ENCODE measurements around the gene NEDD4. TPM values are rescaled to one million over a fixed set of nuclear protein-coding genes. Genes with fewer than 3 reads are reported as not detected.
"Not testable (repeated sequence)": the region's sequence is repeated elsewhere in the genome, so short reads cannot be mapped to it uniquely, and the experiment has no call there.

Gene NEDD4
- total RNA-seq, 2 donors from 2014 or later: 10.4 to 16.5 TPM

DNA sequence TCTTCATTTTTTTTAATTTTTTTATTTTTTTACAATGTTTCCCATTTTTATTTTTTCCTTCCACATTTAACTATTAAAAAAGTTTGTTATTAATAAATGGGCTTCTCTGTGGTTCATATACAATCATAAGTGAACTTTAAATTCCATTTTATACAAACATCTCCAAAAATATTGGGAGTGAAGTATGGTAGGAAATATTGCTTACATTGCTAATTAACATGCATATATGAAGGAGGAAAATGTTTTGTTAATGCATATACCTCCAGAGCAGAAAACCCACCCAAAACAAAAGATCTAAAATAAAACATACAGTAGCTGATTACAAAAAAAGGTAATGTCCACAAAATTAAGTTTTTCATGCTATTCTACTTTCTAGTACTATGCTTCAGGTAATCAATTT is 9.9 kb upstream of the NEDD4 start:
- not testable (repeated sequence) for H3K9me3 ChIP-seq (ENCODE audit: control insufficient read depth, low read length); H3K36me3 Mint-ChIP-seq (ENCODE audit: low read depth); H3K9ac ChIP-seq (ENCODE audit: extremely low read depth, low read length, poor library complexity, severe bottlenecking); H3K27ac Mint-ChIP-seq; H3K4me3 ChIP-seq (ENCODE audit: low read length); H3K4me1 Mint-ChIP-seq; H3K27ac ChIP-seq (ENCODE audit: low read depth, low read length); H3K36me3 ChIP-seq (ENCODE audit: control insufficient read depth, insufficient read depth, low read length); DNase-seq; H3K4me3 Mint-ChIP-seq; H3K4me1 ChIP-seq (ENCODE audit: control insufficient read depth, insufficient read depth, low read length); H3K9me3 Mint-ChIP-seq
- H3K27me3 Mint-ChIP-seq (ENCODE audit: insufficient read depth): peaks cover 35% of the 10 kb centered on the region
- peaks cover 27% of the 10 kb centered on the region for H3K27me3 ChIP-seq (ENCODE audit: control insufficient read depth, insufficient read depth, low read length, poor library complexity, severe bottlenecking)

DNA sequence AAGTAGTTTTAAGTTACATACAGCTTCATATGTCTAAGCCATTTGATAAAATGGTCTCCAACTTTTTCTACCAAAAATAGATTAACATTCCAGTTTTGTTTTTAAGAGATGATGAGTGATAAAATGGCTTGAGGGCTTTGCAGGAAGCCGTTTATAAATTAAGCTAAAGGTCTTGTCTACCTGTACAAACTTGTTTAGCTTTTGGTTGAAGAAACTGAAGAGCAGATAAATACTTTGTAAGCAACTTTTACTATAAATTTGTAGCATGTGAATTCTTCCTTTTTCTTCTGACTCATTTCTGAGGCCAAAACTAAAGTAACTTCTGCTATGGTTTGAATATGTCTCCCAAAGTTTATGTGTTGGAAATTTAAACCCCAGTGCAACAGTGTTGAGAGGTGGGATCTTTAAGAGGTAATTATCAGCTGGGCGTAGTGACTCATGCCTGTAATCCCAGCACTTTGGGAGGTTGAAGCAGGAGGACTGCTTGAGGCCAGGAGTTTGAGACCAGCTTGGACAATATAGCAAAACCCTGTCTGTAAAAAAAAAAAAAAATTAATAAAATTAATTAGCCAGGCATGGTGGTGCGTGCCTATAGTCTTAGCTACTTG is 8.2 kb upstream of the NEDD4 start:
- no peaks in the 10 kb centered on the region for H3K4me1 ChIP-seq (ENCODE audit: control insufficient read depth, insufficient read depth, low read length)
- no peaks in the 10 kb centered on the region for H3K36me3 ChIP-seq (ENCODE audit: control insufficient read depth, insufficient read depth, low read length)
- peaks cover 30% of the 10 kb centered on the region for H3K27me3 Mint-ChIP-seq (ENCODE audit: insufficient read depth)
- H3K36me3 Mint-ChIP-seq (ENCODE audit: low read depth): no peaks in the 10 kb centered on the region
- WGBS, 2 experiments (ENCODE audit: insufficient coverage in 1 of 2, insufficient read length in 1 of 2): 83 to 90% methylated on average over 2 to 3 of the region's 3 CpGs
- TF ChIP-seq, protein P1, sequence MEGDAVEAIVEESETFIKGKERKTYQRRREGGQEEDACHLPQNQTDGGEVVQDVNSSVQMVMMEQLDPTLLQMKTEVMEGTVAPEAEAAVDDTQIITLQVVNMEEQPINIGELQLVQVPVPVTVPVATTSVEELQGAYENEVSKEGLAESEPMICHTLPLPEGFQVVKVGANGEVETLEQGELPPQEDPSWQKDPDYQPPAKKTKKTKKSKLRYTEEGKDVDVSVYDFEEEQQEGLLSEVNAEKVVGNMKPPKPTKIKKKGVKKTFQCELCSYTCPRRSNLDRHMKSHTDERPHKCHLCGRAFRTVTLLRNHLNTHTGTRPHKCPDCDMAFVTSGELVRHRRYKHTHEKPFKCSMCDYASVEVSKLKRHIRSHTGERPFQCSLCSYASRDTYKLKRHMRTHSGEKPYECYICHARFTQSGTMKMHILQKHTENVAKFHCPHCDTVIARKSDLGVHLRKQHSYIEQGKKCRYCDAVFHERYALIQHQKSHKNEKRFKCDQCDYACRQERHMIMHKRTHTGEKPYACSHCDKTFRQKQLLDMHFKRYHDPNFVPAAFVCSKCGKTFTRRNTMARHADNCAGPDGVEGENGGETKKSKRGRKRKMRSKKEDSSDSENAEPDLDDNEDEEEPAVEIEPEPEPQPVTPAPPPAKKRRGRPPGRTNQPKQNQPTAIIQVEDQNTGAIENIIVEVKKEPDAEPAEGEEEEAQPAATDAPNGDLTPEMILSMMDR (conservative IDR thresholded peaks at IDR 0.05): no peak
- peaks cover 22% of the 10 kb centered on the region for H3K27me3 ChIP-seq (ENCODE audit: control insufficient read depth, insufficient read depth, low read length, poor library complexity, severe bottlenecking)
- no peaks in the 10 kb centered on the region for H3K9me3 Mint-ChIP-seq
- H3K9ac ChIP-seq (ENCODE audit: extremely low read depth, low read length, poor library complexity, severe bottlenecking): no peak overlapping the region
- no peak overlapping the region for H3K27ac ChIP-seq (ENCODE audit: low read depth, low read length)
- H3K9me3 ChIP-seq (ENCODE audit: control insufficient read depth, low read length): no peaks in the 10 kb centered on the region
- DNase-seq: no peak
- H3K4me1 Mint-ChIP-seq: no peaks in the 10 kb centered on the region
- H3K4me3 Mint-ChIP-seq: no peak overlapping the region
- H3K4me3 ChIP-seq (ENCODE audit: low read length): no peak overlapping the region
- no peak overlapping the region for H3K27ac Mint-ChIP-seq

DNA sequence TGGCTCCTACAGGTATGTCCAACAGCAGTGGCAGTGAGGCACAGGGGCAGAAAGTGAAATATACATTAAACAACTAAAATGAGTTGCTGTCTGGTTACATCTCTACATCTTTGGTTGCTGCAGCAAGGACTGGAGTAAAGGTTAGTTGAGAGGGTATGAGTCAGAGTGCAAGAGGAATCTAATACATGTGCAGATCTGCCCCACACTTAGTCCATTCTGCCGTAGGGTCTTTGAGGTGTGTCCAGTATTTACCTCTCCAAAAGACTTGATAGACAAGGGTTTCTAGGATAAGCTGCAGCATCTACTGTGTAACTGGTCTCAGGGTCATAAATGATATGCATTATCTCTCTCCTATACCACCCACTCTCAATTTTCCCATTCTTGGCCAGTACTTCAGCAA is 6.2 kb upstream of the NEDD4 start:
- TF ChIP-seq, protein P1 (conservative IDR thresholded peaks at IDR 0.05): no peak
- DNase-seq: no peak
- H3K9me3 Mint-ChIP-seq: no peaks in the 10 kb centered on the region
- H3K4me1 Mint-ChIP-seq: no peaks in the 10 kb centered on the region
- peaks cover 34% of the 10 kb centered on the region for H3K27me3 ChIP-seq (ENCODE audit: control insufficient read depth, insufficient read depth, low read length, poor library complexity, severe bottlenecking)
- no peaks in the 10 kb centered on the region for H3K36me3 Mint-ChIP-seq (ENCODE audit: low read depth)
- H3K27me3 Mint-ChIP-seq (ENCODE audit: insufficient read depth): peaks cover 30% of the 10 kb centered on the region
- WGBS, 2 experiments (ENCODE audit: insufficient coverage in 1 of 2, insufficient read length in 1 of 2): 90% methylated on average over 1 of the region's 1 CpG; no CpG with 5 or more reads in 1 of the 2 experiments
- H3K27ac ChIP-seq (ENCODE audit: low read depth, low read length): no peak overlapping the region
- H3K9ac ChIP-seq (ENCODE audit: extremely low read depth, low read length, poor library complexity, severe bottlenecking): no peak overlapping the region
- no peaks in the 10 kb centered on the region for H3K36me3 ChIP-seq (ENCODE audit: control insufficient read depth, insufficient read depth, low read length)
- no peak overlapping the region for H3K4me3 Mint-ChIP-seq
- no peak overlapping the region for H3K4me3 ChIP-seq (ENCODE audit: low read length)
- no peak overlapping the region for H3K27ac Mint-ChIP-seq
- H3K9me3 ChIP-seq (ENCODE audit: control insufficient read depth, low read length): no peaks in the 10 kb centered on the region
- H3K4me1 ChIP-seq (ENCODE audit: control insufficient read depth, insufficient read depth, low read length): no peaks in the 10 kb centered on the region

DNA sequence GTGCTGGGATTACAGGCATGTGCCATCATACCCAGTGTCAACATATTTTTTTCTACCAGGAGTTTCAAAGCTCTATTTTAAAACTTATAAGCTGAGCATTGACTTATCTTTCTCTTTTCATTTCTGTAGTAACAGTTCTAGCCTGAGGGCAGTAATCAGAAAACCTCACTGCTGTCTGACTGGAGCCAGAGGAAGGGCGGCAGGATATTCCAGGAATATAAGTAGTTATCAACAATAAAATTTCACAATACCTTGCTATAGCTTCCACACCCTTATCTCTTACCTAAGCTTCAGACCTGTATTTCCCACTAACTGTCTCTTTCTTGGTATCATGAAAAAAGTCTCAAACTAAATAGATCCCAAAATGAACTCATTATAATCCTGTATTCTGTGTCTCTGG is 5.1 kb upstream of the NEDD4 start:
- 78% methylated on average over 1 of the region's 1 CpG; no CpG with 5 or more reads in 1 of the 2 experiments for WGBS, 2 experiments (ENCODE audit: insufficient coverage in 1 of 2, insufficient read length in 1 of 2)
- Histone ChIP-seq H3K4me3 (ENCODE audit: low read length) (no peak overlapping the region), H3K36me3 (ENCODE audit: control insufficient read depth, insufficient read depth, low read length) (no peaks in the 10 kb centered on the region), H3K9ac (ENCODE audit: extremely low read depth, low read length, poor library complexity, severe bottlenecking) (no peak overlapping the region), H3K27ac (ENCODE audit: low read depth, low read length) (no peak overlapping the region), H3K27me3 (ENCODE audit: control insufficient read depth, insufficient read depth, low read length, poor library complexity, severe bottlenecking) (peaks cover 34% of the 10 kb centered on the region), H3K9me3 (ENCODE audit: control insufficient read depth, low read length) (no peaks in the 10 kb centered on the region), H3K4me1 (ENCODE audit: control insufficient read depth, insufficient read depth, low read length) (no peaks in the 10 kb centered on the region)
- TF ChIP-seq, protein P1 (conservative IDR thresholded peaks at IDR 0.05): no peak
- Mint-ChIP-seq H3K27me3 (ENCODE audit: insufficient read depth) (peaks cover 30% of the 10 kb centered on the region), H3K4me3 (no peak overlapping the region), H3K4me1 (no peaks in the 10 kb centered on the region), H3K9me3 (no peaks in the 10 kb centered on the region), H3K27ac (no peak overlapping the region), H3K36me3 (ENCODE audit: low read depth) (no peaks in the 10 kb centered on the region)
- DNase-seq: no peak
